GM19395 (cell line): Measurements from ENCODE around the gene MEGF11.
"Not testable (repeated sequence)": the region's sequence is repeated elsewhere in the genome, so short reads cannot be mapped to it uniquely, and the experiment has no call there.

Experiments
- ATAC-seq: cut with Tn5 transposase; IDR thresholded peaks from one replicate; pipeline ENCODE4 v1.9.1; 2021; ENCODE audit warnings: mild to moderate bottlenecking, moderate library complexity; ENCODE audit not compliant: unreplicated experiment

MEGF11 gene

DNA sequence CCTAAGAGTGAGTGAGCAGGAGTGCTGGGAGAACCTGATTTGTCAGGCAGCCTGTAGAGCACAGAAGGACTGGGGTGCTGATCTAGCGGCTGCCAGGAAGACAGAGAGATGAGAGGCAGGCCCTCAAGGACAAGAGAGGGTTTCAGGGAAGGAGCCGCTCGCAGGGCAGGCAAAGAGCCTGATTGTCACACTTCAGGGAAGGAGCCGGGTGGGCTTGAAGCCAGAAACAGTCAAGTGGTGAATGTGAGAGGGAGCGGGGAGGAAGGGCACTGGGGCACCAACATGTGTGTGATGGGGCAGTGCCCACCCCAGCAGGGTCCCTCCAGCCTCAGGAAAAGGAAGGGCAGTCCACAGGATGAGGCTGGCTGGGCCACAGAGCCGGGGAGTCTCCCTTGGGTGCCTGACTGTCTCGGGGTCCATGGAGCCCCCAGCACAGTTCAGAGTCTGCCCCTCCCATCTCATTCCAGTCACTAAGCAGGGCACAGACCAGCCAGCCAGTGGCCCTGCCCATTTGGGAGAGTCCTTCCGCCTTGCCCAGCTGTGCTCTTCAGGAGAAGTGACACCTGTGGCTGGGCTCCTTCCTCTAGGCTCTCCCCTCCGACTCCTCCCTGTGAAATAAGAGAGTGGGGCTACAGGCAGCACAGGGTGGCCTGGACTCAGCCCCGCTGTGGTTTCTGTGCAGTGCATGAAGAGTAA, 235.6 kb downstream of the MEGF11 start:
- no peak for ATAC-seq

DNA sequence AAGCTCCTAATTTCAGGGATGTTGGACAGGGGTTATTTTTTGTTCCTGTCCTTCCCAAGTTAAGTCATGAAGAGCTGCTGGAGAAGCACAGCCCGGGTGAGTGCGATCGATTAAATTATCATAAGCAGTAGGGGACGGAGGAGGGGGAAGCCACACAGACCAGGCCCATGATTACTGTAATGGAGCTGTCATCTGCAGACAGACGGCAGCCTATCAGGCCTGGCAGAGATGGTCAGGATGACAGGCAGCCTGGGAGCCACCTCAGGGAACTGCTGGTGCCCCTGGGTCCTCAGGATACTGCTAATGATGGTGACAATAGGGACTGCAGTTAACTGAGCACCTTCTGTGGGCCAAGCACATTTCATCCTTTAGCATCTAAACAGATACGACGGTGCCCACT, 236.6 kb downstream of the MEGF11 start:
- ATAC-seq, result no peak

DNA sequence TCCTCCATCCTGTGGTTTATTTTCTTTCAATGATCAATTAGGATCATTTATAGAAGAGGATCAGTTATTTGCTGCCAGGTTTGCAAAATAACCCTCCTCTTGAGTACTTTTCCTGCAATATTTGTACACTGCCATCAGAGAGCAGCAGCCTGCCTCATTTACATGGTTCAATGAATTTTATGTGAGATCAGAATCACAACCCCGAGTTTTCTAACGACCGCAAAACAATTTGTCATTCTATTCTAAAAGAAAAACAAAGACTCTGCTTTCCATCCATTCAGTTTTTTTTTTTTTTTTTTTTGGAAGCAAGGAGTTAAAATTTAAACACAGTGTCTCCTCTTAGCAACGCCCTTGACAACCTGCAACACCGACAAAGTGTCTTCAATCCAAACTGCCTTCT, 237.4 kb downstream of the MEGF11 start:
- ATAC-seq, result no peak

DNA sequence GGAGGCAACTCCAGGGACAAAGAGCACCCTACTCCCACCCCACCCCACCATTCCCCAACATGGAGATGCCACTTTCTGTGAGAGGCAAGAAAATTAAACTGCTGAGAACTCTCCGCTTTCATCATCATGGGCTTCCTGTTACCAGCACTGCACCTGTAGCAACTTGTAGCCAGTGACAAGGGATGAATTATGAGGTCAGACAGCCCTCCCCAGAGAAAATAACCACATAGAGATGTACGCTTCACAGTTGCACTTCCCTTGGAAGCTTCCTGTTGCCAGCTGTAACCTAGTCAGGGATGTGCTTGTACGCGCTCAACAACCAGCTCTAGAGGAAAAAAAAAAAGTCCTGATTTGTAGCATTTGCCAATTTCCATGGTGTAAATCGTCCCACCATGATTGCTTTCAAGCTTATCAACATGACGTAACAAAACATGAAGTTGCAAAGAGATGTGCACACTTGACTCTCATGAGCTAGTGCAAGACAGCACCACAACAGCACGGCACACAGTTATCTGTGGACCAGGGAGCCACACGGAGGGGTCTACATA, 238.8 kb downstream of the MEGF11 start:
- ATAC-seq, result no peak

DNA sequence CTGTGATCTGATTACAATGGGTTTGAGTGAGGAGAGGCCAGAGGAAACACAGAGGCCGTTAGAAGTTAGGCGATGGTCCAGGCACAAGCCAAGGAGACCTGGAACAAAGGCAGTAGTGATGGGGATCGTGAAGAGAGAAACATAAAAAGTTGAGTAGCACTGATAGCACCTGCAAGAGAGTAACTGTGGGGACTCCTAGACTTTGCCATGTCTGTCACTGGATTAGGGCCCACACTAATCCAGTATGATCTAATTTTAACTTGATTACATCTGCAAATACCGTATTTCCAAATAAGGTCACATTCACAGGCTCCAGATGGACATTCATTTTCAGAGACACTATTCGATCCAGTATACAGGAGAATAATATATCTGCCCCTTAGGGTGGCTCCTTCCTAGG, 239.5 kb downstream of the MEGF11 start:
- ATAC-seq, result no peak

DNA sequence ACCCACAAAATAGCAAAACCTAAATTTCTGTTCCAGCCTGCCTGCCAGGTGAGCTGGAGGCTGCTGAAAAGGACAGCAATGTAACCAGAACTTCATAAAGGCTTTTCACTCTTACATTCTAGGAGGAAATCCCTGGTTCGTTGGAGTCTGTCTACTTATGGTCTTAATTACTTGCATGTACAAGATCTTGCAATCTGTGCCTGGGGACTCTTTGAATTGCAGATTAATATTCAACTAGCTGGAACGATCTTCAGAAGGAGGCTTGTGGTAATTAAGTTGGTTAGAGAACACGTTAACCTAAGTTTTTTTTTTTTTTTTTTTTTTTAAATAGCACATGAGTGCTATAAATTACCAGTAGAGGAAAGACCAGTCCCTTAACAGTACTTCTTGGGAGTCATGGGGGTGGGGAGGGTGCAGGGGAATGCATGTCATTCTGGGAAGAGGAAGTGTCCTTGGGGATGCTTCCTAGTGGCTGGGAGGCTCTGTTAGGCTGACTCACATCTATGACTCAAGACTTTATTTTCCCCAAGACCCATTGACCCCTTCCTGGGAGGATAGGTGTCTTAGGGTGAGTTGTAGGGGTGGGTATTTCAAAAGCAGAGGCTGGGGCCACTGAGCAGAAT, 244.5 kb downstream of the MEGF11 start:
- no peak for ATAC-seq

DNA sequence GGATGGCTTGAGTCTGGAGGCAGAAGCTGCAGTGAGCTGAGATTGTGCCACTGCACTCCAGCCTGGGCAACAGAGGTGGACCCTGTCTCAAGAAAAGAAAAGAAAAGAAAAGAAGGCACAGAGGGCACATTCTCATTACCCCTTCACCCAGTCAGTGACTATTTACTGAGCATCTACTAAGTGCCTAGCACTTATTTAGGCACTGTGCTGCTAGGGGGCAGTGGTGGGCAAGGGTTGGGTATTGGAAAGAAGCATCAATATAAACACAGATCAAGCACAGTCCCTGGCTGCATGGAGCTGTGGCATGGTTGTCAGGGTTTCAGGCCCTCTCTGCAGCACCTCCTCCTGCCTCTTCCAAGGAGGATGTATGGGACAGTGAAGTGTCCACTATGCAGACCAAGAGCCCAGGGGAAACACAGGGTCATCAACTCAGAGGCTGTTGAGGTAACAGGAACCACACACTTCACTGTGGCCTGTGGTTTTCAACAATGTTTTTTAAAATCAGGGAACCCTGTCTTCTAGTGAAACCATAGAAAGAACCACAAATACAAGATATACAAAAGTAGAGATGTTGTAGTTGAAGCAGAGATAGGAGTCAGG, 245.8 kb downstream of the MEGF11 start:
- no peak for ATAC-seq

DNA sequence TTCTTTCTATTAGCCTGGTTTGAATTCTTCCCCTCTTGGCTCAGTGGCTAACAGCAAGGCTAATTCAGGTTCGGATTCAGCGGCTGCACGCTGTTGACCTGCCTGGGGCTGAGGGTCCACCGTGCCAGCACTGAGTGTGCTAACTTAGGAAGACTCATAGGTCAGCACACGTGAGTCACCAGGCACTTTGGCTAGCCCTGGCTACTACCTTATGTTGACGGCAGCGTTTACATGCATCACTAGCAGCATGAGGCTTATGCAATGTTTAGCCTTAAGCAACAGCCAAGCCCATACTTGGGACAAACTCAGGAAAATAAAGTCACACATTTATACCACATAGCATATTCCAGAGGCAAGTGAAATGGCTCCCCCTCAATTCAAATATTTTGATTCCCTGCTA, 246.6 kb downstream of the MEGF11 start:
- ATAC-seq, result no peak

DNA sequence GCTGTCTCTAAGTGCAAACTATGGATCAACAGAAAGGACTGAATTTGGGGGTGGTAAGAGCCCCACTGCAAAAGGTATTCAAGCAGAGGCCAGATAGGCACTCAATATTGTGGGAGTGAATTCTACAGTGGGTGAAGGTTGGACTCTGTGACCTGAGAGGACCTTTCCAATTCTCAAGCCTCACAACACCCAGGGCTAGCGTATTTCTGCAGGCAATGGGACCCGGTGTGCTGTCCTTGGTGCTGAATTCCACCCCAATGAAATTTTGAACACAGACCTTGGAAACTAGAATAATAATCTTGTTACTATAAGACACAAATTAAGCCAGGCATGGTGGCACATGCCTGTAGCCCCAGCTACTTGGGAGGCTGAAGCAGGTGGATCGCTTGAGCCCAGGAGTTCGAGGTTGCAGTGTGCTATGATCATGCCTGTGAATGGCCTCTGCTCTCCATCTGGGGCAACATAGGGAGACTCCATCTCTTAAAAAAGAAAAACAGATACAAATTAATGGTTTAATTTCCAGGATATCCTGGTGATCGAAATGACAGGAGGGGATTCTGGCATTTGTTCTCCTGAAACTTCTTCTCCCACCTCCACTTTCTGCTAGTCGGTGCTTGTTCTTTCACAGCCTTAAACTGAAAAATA, 248.8 kb downstream of the MEGF11 start:
- ATAC-seq, result no peak

DNA sequence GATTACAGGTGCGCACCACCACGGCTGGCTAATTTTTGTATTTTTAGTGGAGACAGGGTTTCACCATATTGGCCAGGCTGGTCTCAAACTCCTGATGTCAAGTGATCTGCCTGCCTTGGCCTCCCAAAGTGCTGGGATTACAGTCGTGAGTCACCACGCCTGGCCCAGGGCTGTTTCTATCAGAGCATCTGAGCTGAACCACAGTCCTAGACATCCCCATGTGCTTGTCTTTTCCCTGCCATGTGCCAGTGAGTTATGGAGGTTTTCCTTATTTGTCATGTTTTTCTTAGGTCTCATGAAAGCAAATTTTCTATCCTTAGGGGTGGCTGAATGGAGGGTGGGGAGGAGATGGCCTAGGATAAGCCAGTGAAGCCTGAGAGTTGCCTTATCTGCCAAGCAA, 250.4 kb downstream of the MEGF11 start:
- ATAC-seq, result not testable (repeated sequence)

DNA sequence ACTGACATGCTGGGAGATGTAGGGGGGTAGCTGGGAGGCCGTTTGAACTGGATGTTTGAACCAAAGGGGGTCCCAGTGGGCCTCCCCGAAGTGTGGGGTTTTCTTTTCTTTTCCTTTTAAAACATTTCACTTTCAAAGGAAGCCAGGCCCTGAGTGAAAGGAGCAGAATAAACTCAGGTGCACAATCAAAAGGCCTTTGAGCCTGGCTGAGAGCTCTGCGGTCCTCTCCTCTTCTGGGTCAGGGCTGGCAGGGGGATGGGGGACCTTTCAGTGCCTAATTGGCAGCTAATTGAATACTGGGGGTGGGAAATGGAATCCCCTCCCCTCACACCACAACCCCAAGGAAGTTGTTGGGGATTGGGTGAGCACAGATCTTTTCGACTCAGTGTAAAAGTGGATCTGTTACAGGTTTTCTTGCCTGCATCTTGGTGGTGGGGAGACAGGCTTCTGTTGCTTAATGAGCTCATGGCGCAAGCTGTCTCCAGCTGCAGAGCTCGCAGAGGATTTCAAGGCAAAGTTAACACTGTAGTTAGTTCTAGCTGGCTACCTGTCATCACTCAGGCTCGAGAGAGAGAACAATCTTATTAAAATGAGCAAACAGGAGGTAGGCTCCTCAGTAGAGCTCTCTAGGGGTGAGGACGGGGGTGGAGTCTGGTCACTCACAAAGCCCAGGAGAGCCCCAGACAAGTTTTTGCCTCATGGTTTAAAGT, 251.7 kb downstream of the MEGF11 start:
- ATAC-seq, result no peak

DNA sequence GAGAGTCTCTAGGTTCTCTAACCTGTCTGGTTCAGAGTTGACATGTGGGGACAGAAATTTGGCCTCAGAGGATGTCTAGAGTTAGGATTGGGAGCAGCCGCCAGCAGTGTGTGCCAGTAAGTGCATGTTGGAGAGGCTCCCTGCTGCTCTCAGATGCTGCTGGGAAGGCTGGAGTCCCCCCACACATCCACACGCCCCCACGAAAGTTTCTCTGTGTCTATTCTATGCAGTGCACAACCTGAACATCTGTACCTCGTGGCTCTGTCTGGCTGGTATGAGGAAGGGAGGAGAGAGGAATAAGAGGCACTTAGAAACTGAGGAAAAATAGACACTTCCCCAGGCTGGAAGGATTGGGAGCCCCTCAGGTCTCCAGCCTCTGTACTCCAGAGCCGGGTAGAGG, 252.5 kb downstream of the MEGF11 start:
- no peak for ATAC-seq

DNA sequence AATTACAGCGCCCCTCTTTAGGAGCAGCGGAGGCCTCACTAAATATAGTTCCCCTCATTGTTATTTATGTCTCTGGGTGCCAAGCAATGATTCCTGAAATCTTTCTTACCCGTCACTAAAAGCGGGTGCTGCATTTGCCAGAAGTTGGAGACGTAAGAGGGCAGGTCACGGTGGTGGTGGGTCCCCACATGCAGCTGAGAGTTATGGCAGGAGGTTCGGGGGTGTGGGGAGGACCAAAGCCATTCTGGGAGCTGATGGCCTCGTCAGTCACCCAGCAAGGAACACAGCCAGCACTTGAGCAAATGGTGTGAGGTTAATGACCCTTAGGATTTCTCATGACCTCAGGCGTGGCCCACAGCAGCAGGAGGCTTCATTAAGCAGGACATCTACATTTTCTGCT, 255.1 kb downstream of the MEGF11 start:
- no peak for ATAC-seq

DNA sequence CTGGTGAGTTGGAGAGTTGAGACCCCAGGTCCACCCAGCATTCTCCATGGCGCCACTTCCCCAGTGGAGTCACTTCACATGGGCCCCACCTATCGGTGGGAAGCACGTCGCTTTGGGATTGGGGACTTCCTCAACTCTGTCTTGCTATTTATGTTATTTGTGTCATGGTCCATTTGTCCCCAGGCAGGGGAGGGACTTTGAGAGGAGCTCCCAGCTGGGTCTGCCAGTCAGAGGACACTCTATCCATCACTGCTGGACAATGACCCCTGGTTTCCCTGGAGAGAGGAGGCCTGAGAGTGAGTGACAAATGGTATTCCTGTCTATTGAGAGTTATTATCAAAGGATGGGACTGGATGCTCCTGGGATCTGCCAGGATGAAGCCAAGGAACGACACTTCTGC, 256.6 kb downstream of the MEGF11 start:
- no peak for ATAC-seq

DNA sequence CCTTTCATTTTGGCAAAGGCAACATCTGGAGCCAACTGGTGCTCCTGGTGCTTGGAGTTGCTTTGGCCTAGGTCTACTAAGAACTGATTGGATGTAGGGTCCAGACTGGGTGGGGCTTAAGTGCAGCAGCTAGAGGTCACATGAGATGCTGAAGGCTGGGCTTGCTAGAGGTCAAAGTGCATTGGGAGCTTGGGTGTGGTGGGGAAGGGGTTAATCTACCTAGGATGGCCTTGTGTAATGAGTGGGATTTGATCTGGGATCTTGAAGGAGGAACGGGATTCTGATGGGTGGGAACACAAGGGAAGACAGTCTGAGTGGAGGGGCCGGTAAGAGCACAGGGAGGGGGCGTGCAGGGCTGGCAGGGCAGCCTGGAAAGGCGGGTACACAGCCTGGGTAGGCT, 258.7 kb downstream of the MEGF11 start:
- ATAC-seq, result no peak

DNA sequence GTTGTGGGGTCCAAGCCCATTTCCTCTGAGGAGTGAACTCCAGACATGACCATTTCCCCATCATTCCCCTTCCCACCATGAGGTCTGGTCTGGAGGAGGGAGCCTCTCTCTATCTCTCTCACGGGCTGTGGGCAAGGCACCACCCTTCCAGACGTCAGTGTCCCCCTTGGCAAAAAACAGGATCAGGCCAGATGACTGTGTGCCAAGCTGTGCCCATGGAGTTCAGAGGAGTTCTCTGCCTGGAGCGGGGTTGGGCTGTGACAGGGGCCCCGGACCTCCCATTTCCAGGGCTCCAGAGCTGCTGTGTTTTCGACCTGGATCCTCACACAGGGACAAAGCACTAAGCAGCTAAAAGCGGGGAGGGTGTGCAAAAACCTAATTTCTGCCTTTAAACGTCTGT, 259.8 kb downstream of the MEGF11 start:
- ATAC-seq, result no peak

DNA sequence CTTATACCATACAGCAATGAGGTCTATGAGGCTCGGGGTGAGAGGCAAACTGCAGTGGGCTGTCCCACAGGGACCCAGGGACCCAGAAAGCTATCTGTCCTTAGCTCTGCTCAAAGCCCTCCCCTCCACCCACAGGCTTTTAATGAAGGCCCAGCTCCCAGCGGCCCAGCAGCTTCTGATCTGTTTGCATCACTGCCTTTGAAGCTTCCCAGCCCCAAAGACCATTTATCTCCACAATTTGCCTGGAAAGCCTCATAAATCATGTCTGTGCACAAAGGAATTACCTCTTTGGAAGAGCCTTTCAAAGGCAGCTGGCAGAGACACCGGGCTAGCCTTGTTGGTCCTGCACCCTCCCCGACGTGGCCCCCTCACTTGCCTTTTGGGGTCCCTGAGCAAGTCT, 260.3 kb downstream of the MEGF11 start:
- no peak for ATAC-seq

DNA sequence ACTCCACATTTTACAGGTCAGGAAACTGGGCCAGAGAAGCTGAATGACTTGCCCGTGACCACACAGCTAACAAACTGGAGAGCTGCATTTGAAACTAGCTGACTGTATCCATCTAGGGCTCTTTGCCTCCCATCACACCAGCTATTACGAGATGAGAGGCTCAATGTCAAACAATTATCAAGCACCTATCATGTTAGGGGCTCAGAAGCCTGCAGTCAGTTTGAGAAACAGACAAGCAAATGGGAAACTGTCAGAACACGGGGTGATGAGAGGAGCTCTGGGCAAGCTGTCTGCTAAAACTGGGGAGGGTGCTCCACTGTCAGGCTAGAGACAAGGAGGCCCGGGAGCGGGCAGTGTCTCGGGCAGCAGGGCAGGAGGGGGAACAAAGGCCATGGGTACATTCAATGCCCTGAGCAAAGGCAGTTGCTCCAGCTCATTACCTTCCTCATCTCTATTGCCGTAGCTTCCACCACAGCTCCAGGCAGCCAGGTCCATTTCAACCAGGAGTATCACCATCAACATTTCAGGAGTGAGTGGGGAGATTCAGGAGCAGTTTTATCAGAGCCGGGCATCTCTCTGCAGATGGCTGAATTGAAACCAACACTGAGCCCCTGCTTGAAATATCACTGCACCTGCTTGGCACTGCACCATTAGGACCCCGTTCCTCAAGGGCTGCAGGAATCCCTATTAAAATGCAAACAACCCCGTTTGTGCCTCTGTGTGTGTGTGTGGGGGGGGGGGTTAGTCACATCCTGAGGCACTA, 261.6 kb downstream of the MEGF11 start:
- ATAC-seq, result no peak

DNA sequence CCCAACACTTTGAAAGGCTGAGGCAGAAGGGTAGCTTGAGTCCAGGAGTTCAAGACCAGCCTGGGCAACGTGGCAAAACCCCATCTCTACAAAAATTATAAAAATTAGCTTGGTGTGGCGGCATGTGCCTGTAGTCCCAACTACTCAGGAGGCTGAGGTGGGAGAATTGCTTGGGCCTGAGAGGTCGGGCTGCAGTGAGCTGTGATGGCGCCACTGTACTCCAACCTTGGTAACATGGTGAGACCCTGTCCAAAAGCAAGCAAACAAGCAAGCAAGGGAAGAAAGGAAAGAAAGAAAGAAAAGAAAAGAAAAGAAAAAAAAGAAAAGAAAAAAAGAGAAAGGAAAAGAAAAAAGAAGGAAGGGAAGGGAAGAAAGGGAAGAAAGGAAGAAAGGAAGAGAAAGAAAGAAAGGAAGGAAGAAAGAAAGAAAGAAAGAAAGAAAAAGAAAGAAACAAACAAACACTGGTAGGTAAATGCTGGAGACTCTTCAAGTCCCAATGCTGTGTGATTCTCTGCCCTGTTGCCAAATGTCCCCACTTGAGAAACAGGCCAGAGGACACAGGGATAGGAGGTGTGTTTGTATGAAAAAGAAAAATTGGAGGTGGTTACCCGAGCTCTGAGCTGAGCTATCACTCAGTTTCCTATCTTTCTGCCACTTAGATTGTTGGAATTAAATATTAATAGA, 263.1 kb downstream of the MEGF11 start:
- no peak for ATAC-seq

DNA sequence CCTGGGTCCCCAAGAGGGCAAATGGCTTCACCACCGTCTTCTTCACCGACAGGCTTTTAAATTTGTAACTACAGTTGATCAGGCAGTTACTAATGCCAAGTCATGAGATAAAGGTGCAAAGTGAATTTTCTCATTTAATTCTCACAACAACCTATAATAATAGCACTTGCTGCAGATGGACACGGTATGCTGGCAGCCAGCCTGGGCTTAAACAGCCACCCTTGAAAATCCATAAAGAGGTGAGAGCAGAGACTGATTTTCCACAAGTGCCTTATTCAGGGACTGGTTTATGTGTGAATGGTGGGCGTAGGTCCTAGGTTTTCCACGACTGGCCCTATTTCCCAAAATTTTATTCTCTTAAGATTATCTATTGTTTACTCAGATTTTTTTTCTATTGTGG, 266.4 kb downstream of the MEGF11 start:
- ATAC-seq, result no peak
